ENCODE measurements around the gene ZNF343. TPM values are rescaled to one million over a fixed set of nuclear protein-coding genes. Genes with fewer than 3 reads are reported as not detected.

Gene ZNF343
- total RNA-seq, 1 experiment from 2014 or later: 12.0 TPM

DNA sequence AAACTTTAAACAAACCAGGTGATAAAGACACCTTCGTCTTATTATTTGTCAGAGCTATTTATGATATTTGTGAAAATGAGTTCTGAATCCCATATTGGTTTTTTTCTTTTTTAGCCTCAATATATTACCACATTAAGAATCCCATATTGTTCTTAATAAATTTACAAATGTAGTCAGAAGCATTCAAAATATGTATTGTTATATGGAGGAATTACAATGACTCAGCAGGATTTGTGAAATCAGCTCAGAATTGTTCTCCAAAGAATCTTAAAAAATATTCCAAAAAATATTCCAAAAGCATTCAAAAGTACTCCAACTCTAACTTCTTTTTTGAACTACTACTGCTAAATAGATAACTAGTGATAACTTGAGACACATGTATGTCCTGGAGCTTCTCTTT, 6.5 kb upstream of the ZNF343 start:
- H3K4me3 ChIP-seq (replicated peaks in 1 of 2; ENCODE audit: low read depth in 1 of 2, low read length in 2 of 2): no peak overlapping the region
- H2AFZ ChIP-seq (ENCODE audit: low read depth, low read length, poor library complexity, severe bottlenecking): no peak overlapping the region
- CTCF ChIA-PET: interaction anchor here (3.1 kb wide), 1 partner anchor 9 kb away, joined by 18 read pairs; no protein-coding TSS in a partner anchor
- no peaks in the 10 kb centered on the region for H3K36me3 ChIP-seq (ENCODE audit: control insufficient read depth in 1 of 2, insufficient read depth in 2 of 2, low read length in 2 of 2)
- BruUV-seq (replicated peaks): no TSS peak
- TF ChIP-seq EZH2phosphoT487 (IDR thresholded peaks at IDR 0.05; ENCODE audit: borderline replicate concordance) (no peak), CEBPB (IDR thresholded peaks at IDR 0.05; ENCODE audit: low read depth) (no peak), ZFX (IDR thresholded peaks at IDR 0.05) (no peak), EGR1 (IDR thresholded peaks at IDR 0.05; ENCODE audit: low read depth) (no peak), POLR2AphosphoS5 (IDR thresholded peaks at IDR 0.05; ENCODE audit: low read depth, low read length) (no peak), POLR2A (IDR thresholded peaks at IDR 0.05; ENCODE audit: borderline replicate concordance, extremely low read depth, insufficient read depth, insufficient read length) (no peak), EZH2 (IDR thresholded peaks at IDR 0.05) (no peak), FOSL1 (IDR thresholded peaks at IDR 0.05; ENCODE audit: low read depth) (no peak), ZNF274 (IDR thresholded peaks at IDR 0.05; ENCODE audit: low read depth, low read length) (no peak)
- TF ChIP-seq, protein P1, sequence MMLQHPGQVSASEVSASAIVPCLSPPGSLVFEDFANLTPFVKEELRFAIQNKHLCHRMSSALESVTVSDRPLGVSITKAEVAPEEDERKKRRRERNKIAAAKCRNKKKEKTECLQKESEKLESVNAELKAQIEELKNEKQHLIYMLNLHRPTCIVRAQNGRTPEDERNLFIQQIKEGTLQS (IDR thresholded peaks at IDR 0.05): no peak
- TF ChIP-seq, protein P2, sequence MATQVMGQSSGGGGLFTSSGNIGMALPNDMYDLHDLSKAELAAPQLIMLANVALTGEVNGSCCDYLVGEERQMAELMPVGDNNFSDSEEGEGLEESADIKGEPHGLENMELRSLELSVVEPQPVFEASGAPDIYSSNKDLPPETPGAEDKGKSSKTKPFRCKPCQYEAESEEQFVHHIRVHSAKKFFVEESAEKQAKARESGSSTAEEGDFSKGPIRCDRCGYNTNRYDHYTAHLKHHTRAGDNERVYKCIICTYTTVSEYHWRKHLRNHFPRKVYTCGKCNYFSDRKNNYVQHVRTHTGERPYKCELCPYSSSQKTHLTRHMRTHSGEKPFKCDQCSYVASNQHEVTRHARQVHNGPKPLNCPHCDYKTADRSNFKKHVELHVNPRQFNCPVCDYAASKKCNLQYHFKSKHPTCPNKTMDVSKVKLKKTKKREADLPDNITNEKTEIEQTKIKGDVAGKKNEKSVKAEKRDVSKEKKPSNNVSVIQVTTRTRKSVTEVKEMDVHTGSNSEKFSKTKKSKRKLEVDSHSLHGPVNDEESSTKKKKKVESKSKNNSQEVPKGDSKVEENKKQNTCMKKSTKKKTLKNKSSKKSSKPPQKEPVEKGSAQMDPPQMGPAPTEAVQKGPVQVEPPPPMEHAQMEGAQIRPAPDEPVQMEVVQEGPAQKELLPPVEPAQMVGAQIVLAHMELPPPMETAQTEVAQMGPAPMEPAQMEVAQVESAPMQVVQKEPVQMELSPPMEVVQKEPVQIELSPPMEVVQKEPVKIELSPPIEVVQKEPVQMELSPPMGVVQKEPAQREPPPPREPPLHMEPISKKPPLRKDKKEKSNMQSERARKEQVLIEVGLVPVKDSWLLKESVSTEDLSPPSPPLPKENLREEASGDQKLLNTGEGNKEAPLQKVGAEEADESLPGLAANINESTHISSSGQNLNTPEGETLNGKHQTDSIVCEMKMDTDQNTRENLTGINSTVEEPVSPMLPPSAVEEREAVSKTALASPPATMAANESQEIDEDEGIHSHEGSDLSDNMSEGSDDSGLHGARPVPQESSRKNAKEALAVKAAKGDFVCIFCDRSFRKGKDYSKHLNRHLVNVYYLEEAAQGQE (IDR thresholded peaks at IDR 0.05; ENCODE audit: low read depth): no peak
- H3K27ac ChIP-seq (ENCODE audit: low read depth, low read length): no peak overlapping the region
- DNase-seq (ENCODE audit: low read depth, low spot score): no peak
- no peaks in the 10 kb centered on the region for H3K9me3 ChIP-seq (ENCODE audit: control insufficient read depth in 1 of 2, insufficient read depth in 1 of 2, low read depth in 1 of 2, low read length in 2 of 2)
- no peak overlapping the region for H3K4me2 ChIP-seq (ENCODE audit: low read length)
- H3K4me1 ChIP-seq (ENCODE audit: control insufficient read depth in 1 of 2, insufficient read depth in 2 of 2, low read length in 2 of 2): no peaks in the 10 kb centered on the region
- RAD21 ChIA-PET (ENCODE audit: low non-redundant PET in 1 of 2, low total read pairs in 2 of 2, uncharacterized antibody in 2 of 2, unreplicated experiment in 2 of 2): no interaction called here
- POLR2A ChIA-PET: interaction anchor here (1.6 kb wide), 1 partner anchor 9 kb away, joined by 7 read pairs; no protein-coding TSS in a partner anchor
- no peaks in the 10 kb centered on the region for H3K9me2 ChIP-seq (ENCODE audit: insufficient read depth)
- intact Hi-C loops (cut with micrococcal nuclease): no loop called here
- ATAC-seq: no peak
- no peak overlapping the region for H3K9ac ChIP-seq (ENCODE audit: low read length)
- no peaks in the 10 kb centered on the region for H4K20me1 ChIP-seq (ENCODE audit: insufficient read depth)
- H3K27me3 ChIP-seq (ENCODE audit: insufficient read depth, low read length): no peaks in the 10 kb centered on the region
- H3K79me2 ChIP-seq (ENCODE audit: insufficient read depth, low read length): no peaks in the 10 kb centered on the region
